ENCODE data around the gene GSK3B.

GSK3B gene

DNA sequence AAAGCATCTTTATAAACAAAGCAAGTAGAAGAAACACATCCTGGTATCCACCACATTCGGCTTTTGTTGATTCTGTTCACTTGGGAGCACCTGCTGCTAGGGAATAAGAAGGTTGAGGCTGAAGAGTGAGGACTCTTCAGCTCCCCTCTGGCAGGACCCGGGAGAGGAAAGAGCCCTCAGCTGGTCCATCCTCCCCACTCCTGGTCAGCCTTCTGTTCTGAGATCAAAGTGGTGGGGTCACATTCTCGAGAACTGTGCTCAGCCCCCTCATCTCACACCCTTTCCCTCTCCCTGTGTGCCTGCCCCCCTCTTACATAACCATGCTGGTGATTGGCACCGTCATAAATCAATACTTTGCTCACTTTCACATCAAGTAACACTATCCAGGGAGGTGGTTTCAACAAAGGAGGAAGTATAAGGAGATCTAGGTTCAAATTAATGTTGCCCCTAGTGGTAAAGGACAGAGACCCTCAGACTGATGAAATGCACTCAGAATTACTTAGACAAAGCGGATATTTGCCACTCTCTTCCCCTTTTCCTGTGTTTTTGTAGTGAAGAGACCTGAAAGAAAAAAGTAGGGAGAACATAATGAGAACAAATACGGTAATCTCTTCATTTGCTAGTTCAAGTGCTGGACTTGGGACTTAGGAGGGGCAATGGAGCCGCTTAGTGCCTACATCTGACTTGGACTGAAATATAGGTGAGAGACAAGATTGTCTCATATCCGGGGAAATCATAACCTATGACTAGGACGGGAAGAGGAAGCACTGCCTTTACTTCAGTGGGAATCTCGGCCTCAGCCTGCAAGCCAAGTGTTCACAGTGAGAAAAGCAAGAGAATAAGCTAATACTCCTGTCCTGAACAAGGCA, 312.7 kb downstream of the GSK3B start, which contains the start of gene NR1I2:
TSS of gene NR1I2 (plus strand) at position 772 of the 869 bp plus-strand sequence.
- no peak for DNase-seq (ENCODE audit: low read depth, low spot score)

GRCh38 chr3:119779731-119780383, 314.4 kb downstream of the GSK3B start:
- DNase-seq (ENCODE audit: low read depth, low spot score) = no peak

DNA sequence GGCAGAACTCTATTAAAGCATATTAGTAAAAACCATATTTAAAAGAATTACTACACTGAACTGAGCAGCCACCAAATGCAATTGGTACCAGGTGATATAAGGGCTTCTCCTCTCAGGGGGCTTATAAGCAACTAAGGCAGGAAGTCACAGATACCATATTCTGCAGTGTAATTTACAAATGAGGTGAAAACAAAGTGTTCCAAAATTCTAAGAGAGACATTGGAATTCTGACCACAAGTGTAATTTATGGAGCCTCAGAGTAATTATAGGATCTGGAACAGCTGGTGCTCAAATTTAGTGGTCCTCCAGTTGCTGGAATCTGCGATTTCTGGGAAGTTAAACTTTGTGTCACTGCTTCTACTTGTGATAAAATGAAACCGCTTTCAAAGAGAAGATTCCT, 315.4 kb downstream of the GSK3B start:
- DNase-seq (ENCODE audit: low read depth, low spot score) = no peak

- DNase-seq (ENCODE audit: low read depth, low spot score) = no peak
Measured at GRCh38 chr3:119778176-119778575, 316.1 kb downstream of the GSK3B start.

GRCh38 chr3:119776304-119776703, 317.9 kb downstream of the GSK3B start:
- no peak for DNase-seq (ENCODE audit: low read depth, low spot score)

GRCh38 chr3:119774444-119774843, 319.8 kb downstream of the GSK3B start:
- DNase-seq (ENCODE audit: low read depth, low spot score) = no peak

Measured in brain pericyte (primary cell).